Calu3 (cell line): ENCODE results near the gene PCBP1. TPM values are rescaled to one million over a fixed set of nuclear protein-coding genes. Genes with fewer than 3 reads are reported as not detected.
A peak's percentile ranks its signal among the peaks of the same experiment; 100 is the strongest.

Experiments used
- BruUV-seq: library from RNA; stranded (reverse); fragments of 400-500 nt; replicated peaks from 2 replicates; lab custom pipeline; 2021; lab: Mats Ljungman, UMichigan
- CTCF ChIA-PET: fragments of 300-600 bp; sonication (Branson Sonifier 250); formaldehyde crosslinking; loops from one replicate; lab custom pipeline; 2022; ENCODE audit warnings: antibody characterized with exemption; lab: Charles Lee
- DNase-seq: peaks from one replicate; pipeline ENCODE4 v3.0.0; 2022
- H3K27ac Mint-ChIP-seq: one replicate; pipeline ENCODE4 v1.8.0; 2022; ENCODE audit warnings: mixed read lengths; ENCODE audit not compliant: unreplicated experiment
- H3K27me3 Mint-ChIP-seq: one replicate; pipeline ENCODE4 v1.8.0; 2022; ENCODE audit warnings: mixed read lengths; ENCODE audit not compliant: unreplicated experiment
- H3K36me3 Mint-ChIP-seq: one replicate; pipeline ENCODE4 v1.8.0; 2022; ENCODE audit warnings: mild to moderate bottlenecking, moderate library complexity, mixed read lengths; ENCODE audit not compliant: insufficient read depth, unreplicated experiment
- H3K4me1 Mint-ChIP-seq: one replicate; pipeline ENCODE4 v1.8.0; 2022; ENCODE audit warnings: mild to moderate bottlenecking, low read depth, mixed read lengths; ENCODE audit not compliant: unreplicated experiment
- H3K4me3 Mint-ChIP-seq: one replicate; pipeline ENCODE4 v1.8.0; 2022; ENCODE audit warnings: mild to moderate bottlenecking, low read depth, moderate library complexity, mixed read lengths; ENCODE audit not compliant: unreplicated experiment
- H3K9me3 Mint-ChIP-seq: one replicate; pipeline ENCODE4 v1.8.0; 2022; ENCODE audit warnings: low read depth, mixed read lengths; ENCODE audit not compliant: unreplicated experiment
- intact Hi-C: fragments of 100-400 bp; cut with micrococcal nuclease; formaldehyde crosslinking; loops from one replicate; pipeline ENCODE4 v1.10.0; 2022; ENCODE audit not compliant: unreplicated experiment
- total RNA-seq: library from RNA; stranded (reverse); gene quantifications from 2 replicates; pipeline ENCODE4 v1.2.3, GENCODE V29; 2022
- TF ChIP-seq, protein P1 (sequence below): fragments of 200-600 bp; IDR thresholded peaks from one replicate; pipeline ENCODE4 v1.8.0; 2022; ENCODE audit warnings: antibody characterized with exemption; ENCODE audit not compliant: unreplicated experiment

PCBP1 gene
- total RNA-seq, 1 experiment from 2014 or later: 252 TPM

DNA sequence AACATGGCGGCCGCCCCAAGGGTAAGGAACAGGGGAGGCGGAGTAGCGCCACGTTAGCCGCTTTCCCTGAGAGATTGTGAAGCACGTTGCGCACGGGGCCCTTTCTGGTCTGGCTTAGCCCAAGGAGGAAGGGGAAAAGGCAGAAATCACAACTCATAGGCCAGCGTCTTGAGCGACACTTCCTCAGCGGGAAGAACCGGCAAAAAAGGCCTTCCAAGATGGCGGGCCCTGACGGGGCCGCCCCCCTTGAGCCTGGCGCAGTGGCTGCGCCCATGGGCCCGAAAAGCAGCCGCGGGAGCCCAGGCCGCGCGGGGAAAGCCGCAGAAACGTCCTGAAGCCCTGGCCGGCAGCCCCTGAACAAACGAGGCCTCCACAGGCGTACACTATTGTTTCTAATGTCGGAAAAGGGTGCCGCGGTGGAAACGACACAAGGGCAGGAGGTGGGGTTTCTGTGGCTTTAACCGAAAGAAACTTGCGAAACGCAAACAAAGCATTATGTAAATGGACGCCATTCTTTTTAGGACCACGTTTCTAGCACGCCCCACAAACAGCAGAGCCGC, 919 bp upstream of the PCBP1 start:
- TSS peak; percentile 57 for BruUV-seq
- CTCF ChIA-PET: no interaction called here
- H3K4me1 Mint-ChIP-seq: peaks cover 37% of the 10 kb centered on the region
- peak overlapping the region; percentile 100 for H3K27ac Mint-ChIP-seq
- TF ChIP-seq, protein P1, sequence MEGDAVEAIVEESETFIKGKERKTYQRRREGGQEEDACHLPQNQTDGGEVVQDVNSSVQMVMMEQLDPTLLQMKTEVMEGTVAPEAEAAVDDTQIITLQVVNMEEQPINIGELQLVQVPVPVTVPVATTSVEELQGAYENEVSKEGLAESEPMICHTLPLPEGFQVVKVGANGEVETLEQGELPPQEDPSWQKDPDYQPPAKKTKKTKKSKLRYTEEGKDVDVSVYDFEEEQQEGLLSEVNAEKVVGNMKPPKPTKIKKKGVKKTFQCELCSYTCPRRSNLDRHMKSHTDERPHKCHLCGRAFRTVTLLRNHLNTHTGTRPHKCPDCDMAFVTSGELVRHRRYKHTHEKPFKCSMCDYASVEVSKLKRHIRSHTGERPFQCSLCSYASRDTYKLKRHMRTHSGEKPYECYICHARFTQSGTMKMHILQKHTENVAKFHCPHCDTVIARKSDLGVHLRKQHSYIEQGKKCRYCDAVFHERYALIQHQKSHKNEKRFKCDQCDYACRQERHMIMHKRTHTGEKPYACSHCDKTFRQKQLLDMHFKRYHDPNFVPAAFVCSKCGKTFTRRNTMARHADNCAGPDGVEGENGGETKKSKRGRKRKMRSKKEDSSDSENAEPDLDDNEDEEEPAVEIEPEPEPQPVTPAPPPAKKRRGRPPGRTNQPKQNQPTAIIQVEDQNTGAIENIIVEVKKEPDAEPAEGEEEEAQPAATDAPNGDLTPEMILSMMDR: no peak
- no peaks in the 10 kb centered on the region for H3K9me3 Mint-ChIP-seq
- peaks cover 60% of the 10 kb centered on the region for H3K36me3 Mint-ChIP-seq
- DNase-seq: peak; percentile 41
- H3K4me3 Mint-ChIP-seq: peak overlapping the region; percentile 93
- intact Hi-C loops: no loop called here
- no peaks in the 10 kb centered on the region for H3K27me3 Mint-ChIP-seq

DNA sequence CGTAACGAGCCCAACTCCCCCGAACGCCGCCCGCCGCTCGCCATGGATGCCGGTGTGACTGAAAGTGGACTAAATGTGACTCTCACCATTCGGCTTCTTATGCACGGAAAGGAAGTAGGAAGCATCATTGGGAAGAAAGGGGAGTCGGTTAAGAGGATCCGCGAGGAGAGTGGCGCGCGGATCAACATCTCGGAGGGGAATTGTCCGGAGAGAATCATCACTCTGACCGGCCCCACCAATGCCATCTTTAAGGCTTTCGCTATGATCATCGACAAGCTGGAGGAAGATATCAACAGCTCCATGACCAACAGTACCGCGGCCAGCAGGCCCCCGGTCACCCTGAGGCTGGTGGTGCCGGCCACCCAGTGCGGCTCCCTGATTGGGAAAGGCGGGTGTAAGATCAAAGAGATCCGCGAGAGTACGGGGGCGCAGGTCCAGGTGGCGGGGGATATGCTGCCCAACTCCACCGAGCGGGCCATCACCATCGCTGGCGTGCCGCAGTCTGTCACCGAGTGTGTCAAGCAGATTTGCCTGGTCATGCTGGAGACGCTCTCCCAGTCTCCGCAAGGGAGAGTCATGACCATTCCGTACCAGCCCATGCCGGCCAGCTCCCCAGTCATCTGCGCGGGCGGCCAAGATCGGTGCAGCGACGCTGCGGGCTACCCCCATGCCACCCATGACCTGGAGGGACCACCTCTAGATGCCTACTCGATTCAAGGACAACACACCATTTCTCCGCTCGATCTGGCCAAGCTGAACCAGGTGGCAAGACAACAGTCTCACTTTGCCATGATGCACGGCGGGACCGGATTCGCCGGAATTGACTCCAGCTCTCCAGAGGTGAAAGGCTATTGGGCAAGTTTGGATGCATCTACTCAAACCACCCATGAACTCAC, 673 bp downstream of the PCBP1 start:
- intact Hi-C loops: loop anchor here (1.0 kb wide), 1 partner anchor 53 kb away; no protein-coding TSS in a partner anchor
- Mint-ChIP-seq H3K27me3 (no peaks in the 10 kb centered on the region), H3K9me3 (no peaks in the 10 kb centered on the region), H3K36me3 (peaks cover 56% of the 10 kb centered on the region), H3K27ac (peak overlapping the region; percentile 100), H3K4me3 (peak overlapping the region; percentile 93), H3K4me1 (peaks cover 36% of the 10 kb centered on the region)
- CTCF ChIA-PET: interaction anchor here (0.6 kb wide), 1 partner anchor 168 kb away, joined by 3 read pairs; no protein-coding TSS in a partner anchor
- peak; percentile 60 for DNase-seq
- TF ChIP-seq, protein P1: no peak
- BruUV-seq: no TSS peak

DNA sequence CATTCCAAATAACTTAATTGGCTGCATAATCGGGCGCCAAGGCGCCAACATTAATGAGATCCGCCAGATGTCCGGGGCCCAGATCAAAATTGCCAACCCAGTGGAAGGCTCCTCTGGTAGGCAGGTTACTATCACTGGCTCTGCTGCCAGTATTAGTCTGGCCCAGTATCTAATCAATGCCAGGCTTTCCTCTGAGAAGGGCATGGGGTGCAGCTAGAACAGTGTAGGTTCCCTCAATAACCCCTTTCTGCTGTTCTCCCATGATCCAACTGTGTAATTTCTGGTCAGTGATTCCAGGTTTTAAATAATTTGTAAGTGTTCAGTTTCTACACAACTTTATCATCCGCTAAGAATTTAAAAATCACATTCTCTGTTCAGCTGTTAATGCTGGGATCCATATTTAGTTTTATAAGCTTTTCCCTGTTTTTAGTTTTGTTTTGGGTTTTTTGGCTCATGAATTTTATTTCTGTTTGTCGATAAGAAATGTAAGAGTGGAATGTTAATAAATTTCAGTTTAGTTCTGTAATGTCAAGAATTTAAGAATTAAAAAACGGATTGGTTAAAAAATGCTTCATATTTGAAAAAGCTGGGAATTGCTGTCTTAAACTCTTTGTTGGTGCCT, 1.4 kb downstream of the PCBP1 start:
- TSS peak; percentile 85 for BruUV-seq
- no peaks in the 10 kb centered on the region for H3K9me3 Mint-ChIP-seq
- TF ChIP-seq, protein P1: no peak
- peak overlapping the region; percentile 93 for H3K4me3 Mint-ChIP-seq
- CTCF ChIA-PET: interaction anchor here (0.6 kb wide), 1 partner anchor 167 kb away, joined by 3 read pairs; no protein-coding TSS in a partner anchor
- H3K27me3 Mint-ChIP-seq: no peaks in the 10 kb centered on the region
- peak overlapping the region; percentile 100 for H3K27ac Mint-ChIP-seq
- intact Hi-C loops: loop anchor here (1.0 kb wide), 1 partner anchor 53 kb away; no protein-coding TSS in a partner anchor
- no peak for DNase-seq
- peaks cover 29% of the 10 kb centered on the region for H3K4me1 Mint-ChIP-seq
- peaks cover 56% of the 10 kb centered on the region for H3K36me3 Mint-ChIP-seq

DNA sequence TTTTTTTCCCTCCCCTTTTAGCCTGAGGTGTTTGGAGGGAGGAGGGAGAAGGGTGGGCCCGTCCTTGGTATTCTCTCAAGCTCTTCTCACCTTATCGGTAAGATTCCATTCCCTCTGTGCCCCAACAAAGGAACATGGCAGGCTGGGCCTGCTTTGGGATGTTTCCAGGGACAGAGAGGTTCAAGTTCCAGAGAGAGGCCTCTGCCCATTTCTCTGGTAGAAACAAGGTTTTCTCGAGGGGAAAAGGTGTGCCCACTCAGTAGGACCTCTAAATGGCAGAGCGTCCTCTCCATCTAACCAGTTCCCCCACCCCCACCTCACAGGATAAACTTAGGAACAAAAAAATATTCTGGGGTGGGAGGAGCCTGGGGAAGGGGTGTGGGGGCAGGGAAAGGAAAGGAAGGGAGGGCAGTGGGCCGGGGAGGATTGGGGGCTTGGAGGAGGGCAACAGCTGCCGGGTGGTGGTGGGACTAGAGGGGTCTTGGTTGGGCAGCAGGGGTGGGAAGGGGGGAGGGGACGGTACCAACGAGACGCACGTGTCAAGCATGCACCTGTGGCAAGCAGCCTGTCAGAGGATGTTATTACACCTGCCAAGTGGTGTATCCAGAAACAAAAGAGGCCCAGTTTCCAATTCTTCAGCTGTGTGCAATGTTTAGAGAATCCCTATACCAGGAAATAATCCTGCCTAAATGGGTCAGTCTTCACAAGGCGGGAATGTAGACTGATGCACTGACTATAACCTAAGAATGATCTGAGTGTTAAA, 2.1 kb downstream of the PCBP1 start:
- no TSS peak for BruUV-seq
- no peak for DNase-seq
- peak overlapping the region; percentile 100 for H3K27ac Mint-ChIP-seq
- peak overlapping the region; percentile 93 for H3K4me3 Mint-ChIP-seq
- no peaks in the 10 kb centered on the region for H3K27me3 Mint-ChIP-seq
- TF ChIP-seq, protein P1: no peak
- H3K4me1 Mint-ChIP-seq: peaks cover 29% of the 10 kb centered on the region
- no peaks in the 10 kb centered on the region for H3K9me3 Mint-ChIP-seq
- intact Hi-C loops: no loop called here
- peaks cover 56% of the 10 kb centered on the region for H3K36me3 Mint-ChIP-seq
- CTCF ChIA-PET: no interaction called here
